Nephron progenitor cell (in vitro differentiated cells): ENCODE results near the gene SLC13A5.

Experiments used
- DNase-seq: peaks from one replicate; pipeline ENCODE4 v3.0.0; 2021
- H3K27ac Mint-ChIP-seq: 2 replicates; pipeline ENCODE4 v1.8.0; 2021; ENCODE audit warnings: mild to moderate bottlenecking, moderate library complexity, mixed read lengths
- H3K27me3 Mint-ChIP-seq: 2 replicates; pipeline ENCODE4 v1.8.0; 2021; ENCODE audit warnings: mild to moderate bottlenecking, low read depth, mixed read lengths; ENCODE audit not compliant: poor library complexity
- H3K36me3 Mint-ChIP-seq: 2 replicates; pipeline ENCODE4 v1.8.0; 2021; ENCODE audit warnings: low read depth, mixed read lengths
- H3K4me1 Mint-ChIP-seq: 2 replicates; pipeline ENCODE4 v1.8.0; 2021; ENCODE audit warnings: mixed read lengths
- H3K4me3 Mint-ChIP-seq: 2 replicates; pipeline ENCODE4 v1.8.0; 2021; ENCODE audit warnings: mild to moderate bottlenecking, moderate library complexity, mixed read lengths
- H3K9me3 Mint-ChIP-seq: 2 replicates; pipeline ENCODE4 v1.8.0; 2021; ENCODE audit warnings: mild to moderate bottlenecking, moderate library complexity, mixed read lengths
- TF ChIP-seq, protein P1 (sequence below): fragments of 200-600 bp; sonication (generic); IDR thresholded peaks from 2 replicates; pipeline ENCODE4 v1.5.0; 2021; ENCODE audit warnings: antibody characterized with exemption

The SLC13A5 gene

GRCh38 chr17:6708357-6708961 is 4.7 kb downstream of the SLC13A5 start:
- DNase-seq, result no peak
- H3K27me3 Mint-ChIP-seq, result peaks cover 73% of the 10 kb centered on the region

GRCh38 chr17:6706996-6707395 is 6.2 kb downstream of the SLC13A5 start:
- Mint-ChIP-seq H3K4me3 (no peak overlapping the region), H3K36me3 (no peaks in the 10 kb centered on the region), H3K27ac (no peak overlapping the region), H3K9me3 (no peaks in the 10 kb centered on the region), H3K4me1 (peaks cover 10% of the 10 kb centered on the region), H3K27me3 (peaks cover 67% of the 10 kb centered on the region)
- no peak for DNase-seq
- TF ChIP-seq, protein P1, sequence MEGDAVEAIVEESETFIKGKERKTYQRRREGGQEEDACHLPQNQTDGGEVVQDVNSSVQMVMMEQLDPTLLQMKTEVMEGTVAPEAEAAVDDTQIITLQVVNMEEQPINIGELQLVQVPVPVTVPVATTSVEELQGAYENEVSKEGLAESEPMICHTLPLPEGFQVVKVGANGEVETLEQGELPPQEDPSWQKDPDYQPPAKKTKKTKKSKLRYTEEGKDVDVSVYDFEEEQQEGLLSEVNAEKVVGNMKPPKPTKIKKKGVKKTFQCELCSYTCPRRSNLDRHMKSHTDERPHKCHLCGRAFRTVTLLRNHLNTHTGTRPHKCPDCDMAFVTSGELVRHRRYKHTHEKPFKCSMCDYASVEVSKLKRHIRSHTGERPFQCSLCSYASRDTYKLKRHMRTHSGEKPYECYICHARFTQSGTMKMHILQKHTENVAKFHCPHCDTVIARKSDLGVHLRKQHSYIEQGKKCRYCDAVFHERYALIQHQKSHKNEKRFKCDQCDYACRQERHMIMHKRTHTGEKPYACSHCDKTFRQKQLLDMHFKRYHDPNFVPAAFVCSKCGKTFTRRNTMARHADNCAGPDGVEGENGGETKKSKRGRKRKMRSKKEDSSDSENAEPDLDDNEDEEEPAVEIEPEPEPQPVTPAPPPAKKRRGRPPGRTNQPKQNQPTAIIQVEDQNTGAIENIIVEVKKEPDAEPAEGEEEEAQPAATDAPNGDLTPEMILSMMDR, result no peak

More at GRCh38 chr17:6708357-6708961, 4.7 kb downstream of the SLC13A5 start:
- TF ChIP-seq, protein P1, result no peak
- H3K4me1 Mint-ChIP-seq, result peaks cover 22% of the 10 kb centered on the region
- H3K9me3 Mint-ChIP-seq, result no peaks in the 10 kb centered on the region
- no peak overlapping the region for H3K27ac Mint-ChIP-seq
- H3K36me3 Mint-ChIP-seq, result no peaks in the 10 kb centered on the region
- H3K4me3 Mint-ChIP-seq, result no peak overlapping the region

DNA sequence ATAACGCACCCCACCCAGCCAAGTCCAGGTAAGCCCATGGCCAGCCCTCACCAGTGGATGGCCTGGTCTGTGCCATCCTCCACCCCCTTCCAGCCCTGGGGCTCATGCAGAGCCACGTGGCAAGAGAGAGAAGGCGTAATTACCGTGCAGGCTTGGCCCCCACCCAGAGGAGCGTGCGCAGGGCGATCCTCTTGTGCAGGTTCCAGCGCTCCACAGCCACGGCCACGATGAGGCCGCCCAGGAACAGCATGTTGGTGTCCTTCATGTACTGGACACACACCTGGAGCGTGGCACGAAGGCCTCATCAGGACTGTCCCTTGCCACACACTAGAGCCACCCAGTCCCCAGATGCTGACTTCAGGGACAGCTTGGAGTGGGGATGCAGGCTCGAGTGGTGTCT is 6.7 kb downstream of the SLC13A5 start:
- Mint-ChIP-seq H3K9me3 (no peaks in the 10 kb centered on the region), H3K36me3 (no peaks in the 10 kb centered on the region), H3K27ac (no peak overlapping the region), H3K4me1 (peaks cover 8% of the 10 kb centered on the region), H3K4me3 (no peak overlapping the region), H3K27me3 (peaks cover 63% of the 10 kb centered on the region)
- TF ChIP-seq, protein P1, result no peak
- DNase-seq, result no peak

GRCh38 chr17:6704470-6705052 is 8.6 kb downstream of the SLC13A5 start:
- Mint-ChIP-seq H3K4me3 (no peak overlapping the region), H3K4me1 (peaks cover 7% of the 10 kb centered on the region), H3K36me3 (no peaks in the 10 kb centered on the region), H3K27ac (no peak overlapping the region), H3K9me3 (no peaks in the 10 kb centered on the region), H3K27me3 (peaks cover 46% of the 10 kb centered on the region)
- no peak for DNase-seq
- TF ChIP-seq, protein P1, result no peak

DNA sequence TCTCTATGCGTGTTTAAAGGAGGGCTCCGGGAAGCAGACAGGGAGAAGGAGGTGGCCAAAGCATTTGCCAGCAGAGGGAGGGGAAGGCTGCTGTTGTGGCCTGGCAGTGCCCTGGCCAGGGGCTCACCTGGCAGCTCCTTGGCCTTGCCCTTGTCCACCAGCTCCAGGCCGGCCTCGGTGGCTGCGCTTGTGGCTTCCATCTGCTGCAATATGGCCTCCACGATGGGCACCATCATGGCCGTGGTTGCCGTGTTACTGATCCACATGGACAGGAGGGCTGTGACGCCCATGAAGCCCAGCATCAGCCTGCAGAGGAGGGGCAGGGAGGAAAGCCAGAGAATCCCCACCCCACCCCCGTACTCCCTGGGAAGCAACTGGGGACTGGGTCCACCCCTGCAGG is 9.4 kb downstream of the SLC13A5 start:
- no peak for DNase-seq
- no peaks in the 10 kb centered on the region for H3K36me3 Mint-ChIP-seq
- H3K9me3 Mint-ChIP-seq, result no peaks in the 10 kb centered on the region
- TF ChIP-seq, protein P1, result no peak
- peaks cover 42% of the 10 kb centered on the region for H3K27me3 Mint-ChIP-seq
- H3K4me3 Mint-ChIP-seq, result no peak overlapping the region
- no peak overlapping the region for H3K27ac Mint-ChIP-seq
- H3K4me1 Mint-ChIP-seq, result peaks cover 7% of the 10 kb centered on the region
